NK-92 (cell line): Measurements from ENCODE around the gene GLUL.
"Not testable (repeated sequence)": the region's sequence is repeated elsewhere in the genome, so short reads cannot be mapped to it uniquely, and the experiment has no call there.

Experiments used
- DNase-seq: peaks from one replicate; lab custom pipeline; 2025; ENCODE audit not compliant: unreplicated experiment; lab: John Stamatoyannopoulos, UW

The GLUL gene

DNA sequence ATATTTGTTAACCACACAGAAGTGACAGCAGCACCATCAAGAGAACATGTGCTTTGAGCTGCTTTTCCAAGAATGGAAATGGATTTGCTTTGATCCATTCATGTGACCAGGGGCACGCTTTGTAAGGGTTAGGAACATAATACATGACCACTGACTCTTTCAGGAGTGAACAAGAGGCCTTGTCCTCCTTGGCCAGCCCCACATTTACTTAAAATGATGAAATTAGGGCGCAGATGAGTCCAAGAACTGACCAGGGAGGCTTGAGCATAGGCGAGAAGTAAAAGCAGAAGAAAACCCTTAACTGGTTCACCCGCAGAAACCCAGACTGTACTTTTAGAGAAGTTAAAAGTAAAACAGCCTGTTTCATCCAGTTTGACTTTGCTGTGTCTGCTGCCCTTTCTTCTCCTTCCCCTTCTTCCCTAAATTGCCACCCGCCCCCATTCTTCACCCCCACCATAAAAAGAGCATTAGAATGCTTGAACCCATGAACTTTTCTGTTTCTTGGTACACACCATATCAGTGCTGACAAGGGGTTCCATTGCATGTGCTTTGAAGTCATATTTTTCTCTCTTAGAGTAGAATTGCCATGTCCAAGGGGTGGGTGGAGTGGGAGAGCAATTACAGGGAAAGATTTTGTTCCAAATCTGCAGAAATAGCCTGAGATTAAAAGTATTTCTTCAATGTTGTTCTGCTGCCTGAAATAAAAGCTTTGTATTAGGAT is 2.6 kb upstream of the GLUL start:
- DNase-seq = no peak

GRCh38 chr1:182392050-182393028 is 749 bp upstream of the GLUL start:
- no peak for DNase-seq

DNA sequence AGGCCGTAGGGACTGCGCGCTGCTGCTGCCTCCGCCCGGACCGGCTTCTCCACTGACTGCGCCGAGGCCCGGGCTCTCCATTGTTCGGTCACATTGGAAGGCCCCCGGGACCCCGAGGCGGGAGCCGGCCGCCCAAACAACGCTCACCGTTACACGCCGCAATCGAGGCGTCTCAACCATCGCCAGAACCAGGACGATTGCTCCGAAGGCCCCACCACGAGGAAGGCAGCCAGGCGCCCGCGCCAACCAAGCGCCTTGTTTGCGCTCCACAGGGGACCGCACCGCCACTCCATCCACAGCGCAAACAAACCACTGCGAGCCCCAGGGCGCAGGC is 595 bp downstream of the GLUL start:
- no peak for DNase-seq

GRCh38 chr1:182389619-182390047 is 2.0 kb downstream of the GLUL start:
- DNase-seq = no peak

DNA sequence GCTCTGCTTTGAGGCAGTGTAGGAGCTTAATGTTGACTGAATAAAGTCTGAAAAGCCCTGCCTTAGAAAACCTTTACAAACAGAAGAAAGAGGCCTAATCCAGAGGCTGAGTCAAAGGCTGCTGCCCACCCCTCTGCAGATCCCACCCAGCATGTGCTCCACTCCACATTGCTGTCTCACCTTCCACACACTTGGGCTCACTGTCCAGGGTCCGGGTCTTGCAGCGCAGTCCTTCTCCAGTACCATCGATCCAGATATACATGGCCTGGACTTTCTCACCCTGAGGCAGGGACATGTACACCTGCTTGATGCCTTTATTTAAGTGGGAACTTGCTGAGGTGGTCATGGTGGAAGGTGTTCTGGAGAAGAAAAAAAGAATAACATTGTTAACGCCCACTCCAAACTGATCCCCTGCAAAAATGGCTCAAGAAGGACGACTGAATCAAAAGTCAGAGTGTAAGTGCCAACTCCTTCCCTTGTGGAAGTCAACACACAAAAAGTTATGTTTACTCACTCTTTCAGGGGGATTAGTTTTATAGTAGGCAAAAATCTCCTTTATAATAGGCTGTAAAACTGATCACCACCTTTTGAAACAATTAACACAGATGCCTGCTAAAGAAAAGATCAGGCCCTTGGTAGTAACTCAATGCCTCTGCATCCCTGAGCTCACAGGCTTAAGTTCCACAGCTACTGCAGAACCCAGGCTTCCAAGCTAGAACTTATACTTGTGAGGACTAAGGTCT is 3.0 kb downstream of the GLUL start:
- no peak for DNase-seq

DNA sequence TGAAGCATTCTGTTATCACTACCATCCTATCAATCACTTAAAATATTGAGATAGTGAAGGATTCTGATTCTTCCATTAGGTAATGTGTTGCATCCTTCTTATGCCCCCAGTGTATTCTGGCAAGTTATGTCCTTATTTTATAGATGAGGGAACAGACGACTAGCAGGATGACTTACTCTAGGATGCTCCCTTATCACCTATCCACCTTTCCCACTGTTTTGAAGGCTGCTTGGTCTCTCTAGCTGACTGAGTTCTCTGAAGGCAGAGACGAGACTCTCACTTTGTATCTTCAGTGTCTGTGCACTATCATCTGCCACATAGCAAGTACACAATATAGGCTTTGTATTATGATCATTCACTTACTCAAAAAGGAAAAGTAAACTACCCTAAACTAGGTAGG is 4.0 kb downstream of the GLUL start:
- no peak for DNase-seq

DNA sequence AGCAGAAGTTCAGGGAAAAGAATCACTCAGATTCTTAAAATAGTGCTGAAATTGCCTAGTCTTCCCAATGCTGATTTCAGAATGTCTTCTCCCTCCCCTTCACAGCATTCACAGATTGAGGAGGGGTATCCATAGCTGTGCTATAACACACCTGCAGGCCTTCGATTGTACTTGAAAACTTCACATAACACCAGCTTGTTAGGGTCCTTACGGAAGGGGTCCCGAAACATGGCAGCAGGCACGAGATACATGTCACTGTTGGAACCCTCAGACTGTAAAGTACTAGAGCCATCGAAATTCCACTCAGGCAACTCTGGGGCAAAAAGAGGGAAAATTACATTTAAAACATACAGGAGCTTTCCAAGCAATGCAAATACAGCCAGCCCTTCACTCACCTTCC is 4.6 kb downstream of the GLUL start:
- DNase-seq = no peak

- DNase-seq = no peak
Observed at GRCh38 chr1:182385885-182386853, 5.4 kb downstream of the GLUL start.

DNA sequence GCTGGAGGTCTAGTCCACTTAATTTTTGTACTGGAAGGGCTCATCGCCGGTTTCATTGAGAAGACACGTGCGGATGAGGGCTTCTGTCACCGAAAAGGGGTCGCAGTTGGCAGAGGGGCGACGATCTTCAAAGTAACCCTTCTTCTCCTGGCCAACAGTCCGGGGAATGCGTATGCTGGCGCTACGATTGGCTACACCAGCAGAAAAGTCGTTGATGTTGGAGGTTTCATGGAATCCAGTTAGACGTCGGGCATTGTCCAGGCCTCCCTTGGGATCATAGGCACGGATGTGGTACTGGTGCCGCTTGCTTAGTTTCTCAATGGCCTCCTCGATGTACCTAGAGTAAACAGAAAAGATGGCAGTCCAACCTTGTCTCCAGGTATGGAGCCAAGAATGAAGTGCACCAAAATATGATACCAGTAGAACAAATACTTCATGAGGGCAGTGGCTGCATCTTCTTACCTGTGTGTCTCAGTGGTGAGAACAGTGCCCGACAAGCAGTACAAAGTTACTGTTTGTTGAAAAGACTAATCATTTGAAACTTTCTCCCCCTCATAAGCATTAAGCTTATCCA is 7.1 kb downstream of the GLUL start:
- no peak for DNase-seq

DNA sequence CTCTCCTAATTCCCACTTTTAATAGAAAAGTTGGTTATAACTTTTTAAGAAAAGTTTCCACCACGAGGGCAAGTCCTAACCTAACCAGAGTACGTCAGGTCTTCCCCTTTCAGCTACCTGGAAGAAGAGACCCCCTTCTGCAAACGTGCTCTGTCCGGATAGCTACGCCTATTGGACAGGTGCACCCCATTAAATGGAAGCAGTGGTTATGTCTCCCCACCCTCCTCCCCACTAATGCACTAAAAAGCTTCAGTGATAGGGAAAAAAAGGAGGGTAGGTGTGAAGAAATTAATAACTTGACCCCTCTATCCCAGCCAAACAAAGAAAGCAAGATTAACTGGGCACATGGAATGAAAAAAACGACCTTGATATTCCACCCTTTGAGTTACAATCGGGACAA is 7.7 kb downstream of the GLUL start:
- DNase-seq = no peak

GRCh38 chr1:182383037-182383661 is 8.4 kb downstream of the GLUL start:
- no peak for DNase-seq

GRCh38 chr1:182381962-182382819 is 9.4 kb downstream of the GLUL start:
- no peak for DNase-seq

- DNase-seq = no peak
Observed at GRCh38 chr1:182380199-182380598, 11.4 kb downstream of the GLUL start.

- not testable (repeated sequence) for DNase-seq
Observed at GRCh38 chr1:182379781-182380180, 11.8 kb downstream of the GLUL start.

- no peak for DNase-seq
Observed at GRCh38 chr1:182376936-182377574, 14.5 kb downstream of the GLUL start.

GRCh38 chr1:182374101-182374834 is 17.3 kb downstream of the GLUL start:
- DNase-seq = no peak

- no peak for DNase-seq
Observed at GRCh38 chr1:182370532-182370931, 21.1 kb downstream of the GLUL start.

- no peak for DNase-seq
Observed at GRCh38 chr1:182368903-182369302, 22.7 kb downstream of the GLUL start.
